Measurements from ENCODE around the gene ARFGAP2. TPM values are rescaled to one million over a fixed set of nuclear protein-coding genes. Genes with fewer than 3 reads are reported as not detected.
A peak's percentile ranks its signal among the peaks of the same experiment; 100 is the strongest.

The ARFGAP2 gene
- polyA plus RNA-seq, 1 donor (not counting 4 experiments of a cell fraction or from before 2014, with no cell fraction given): 51.0 TPM

DNA sequence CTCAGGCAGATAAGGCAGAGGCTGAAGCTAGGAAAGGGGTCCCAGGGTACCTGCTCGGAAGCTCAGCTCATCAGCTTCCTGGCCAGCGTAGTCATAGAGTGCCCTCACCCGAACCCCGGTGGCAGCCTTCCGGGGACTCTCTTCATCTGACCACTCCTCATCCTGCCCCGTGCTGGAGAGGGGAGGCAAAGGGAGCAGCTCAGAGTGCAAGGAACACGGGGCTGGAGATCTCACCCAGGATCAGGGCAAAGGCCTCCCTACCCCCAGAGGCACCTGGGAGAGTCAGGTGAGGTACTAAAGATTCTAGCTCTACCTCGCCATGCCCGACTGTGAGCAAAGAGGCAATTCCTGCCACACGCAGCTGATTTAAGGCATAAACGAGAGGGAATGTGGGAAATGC is 1.6 kb upstream of the ARFGAP2 start:
- H3K4me1 ChIP-seq (ENCODE audit: control insufficient read depth, extremely low read depth, insufficient read depth, low read length): peaks cover 20% of the 10 kb centered on the region
- TF ChIP-seq EZH2 (IDR thresholded peaks at IDR 0.05; ENCODE audit: low read length) (no peak), CTCF (optimal IDR thresholded peaks at IDR 0.05 in 1 of 3, IDR thresholded peaks at IDR 0.05 in 1 of 3, conservative IDR thresholded peaks at IDR 0.05 in 1 of 3; ENCODE audit: extremely low read depth in 1 of 3, insufficient read depth in 2 of 3, low read length in 3 of 3) (no peak)
- peaks cover 1% of the 10 kb centered on the region for H4K20me1 ChIP-seq (ENCODE audit: control insufficient read depth, extremely low read depth, insufficient read depth, low read length)
- no peak overlapping the region for H2AFZ ChIP-seq (ENCODE audit: control insufficient read depth, low read length)
- H3K79me2 ChIP-seq (ENCODE audit: control insufficient read depth, insufficient read depth, low read length): peaks cover 48% of the 10 kb centered on the region
- dilution Hi-C loops (cut with MboI; ENCODE audit: extremely low pct_ligation_motif_present, low sequenced_read_pairs): no loop called here
- H3K27ac ChIP-seq (ENCODE audit: control insufficient read depth, insufficient read depth, low read length): no peak overlapping the region
- no peaks in the 10 kb centered on the region for H3K27me3 ChIP-seq (ENCODE audit: control insufficient read depth, extremely low read depth, insufficient read depth, low read length)
- no peaks in the 10 kb centered on the region for H3K9me1 ChIP-seq (ENCODE audit: control insufficient read depth, extremely low read depth, insufficient read depth, low read length)
- H3K4me2 ChIP-seq (ENCODE audit: control insufficient read depth, extremely low read depth, insufficient read depth, low read depth, low read length): no peak overlapping the region
- no peak overlapping the region for H3K9ac ChIP-seq (ENCODE audit: control insufficient read depth, extremely low read depth, insufficient read depth, low read length)
- DNase-seq (ENCODE audit: low read depth, low spot score) (no peak), FAIRE-seq (no peak)
- H3K36me3 ChIP-seq (ENCODE audit: control insufficient read depth in 2 of 2, extremely low read depth in 1 of 2, insufficient read depth in 2 of 2, low read length in 2 of 2): peaks cover 30 to 35% of the 10 kb centered on the region in 2 experiments
- no peaks in the 10 kb centered on the region for H3K9me3 ChIP-seq (ENCODE audit: control insufficient read depth, low read depth, low read length)
- H3K4me3 ChIP-seq (ENCODE audit: control insufficient read depth in 2 of 3, extremely low read depth in 1 of 3, insufficient read depth in 2 of 3, low read depth in 1 of 3, low read length in 3 of 3): no peak overlapping the region

GRCh38 chr11:47177846-47178245 is 1.2 kb upstream of the ARFGAP2 start:
- no peaks in the 10 kb centered on the region for H3K9me1 ChIP-seq (ENCODE audit: control insufficient read depth, extremely low read depth, insufficient read depth, low read length)
- DNase-seq (ENCODE audit: low read depth, low spot score): no peak
- no peaks in the 10 kb centered on the region for H3K27me3 ChIP-seq (ENCODE audit: control insufficient read depth, extremely low read depth, insufficient read depth, low read length)
- TF ChIP-seq CTCF (optimal IDR thresholded peaks at IDR 0.05 in 1 of 3, IDR thresholded peaks at IDR 0.05 in 1 of 3, conservative IDR thresholded peaks at IDR 0.05 in 1 of 3; ENCODE audit: extremely low read depth in 1 of 3, insufficient read depth in 2 of 3, low read length in 3 of 3) (no peak), EZH2 (IDR thresholded peaks at IDR 0.05; ENCODE audit: low read length) (no peak)
- H3K36me3 ChIP-seq (ENCODE audit: control insufficient read depth in 2 of 2, extremely low read depth in 1 of 2, insufficient read depth in 2 of 2, low read length in 2 of 2): peaks cover 33 to 39% of the 10 kb centered on the region in 2 experiments
- H3K4me3 ChIP-seq (ENCODE audit: control insufficient read depth in 2 of 3, extremely low read depth in 1 of 3, insufficient read depth in 2 of 3, low read depth in 1 of 3, low read length in 3 of 3): no peak overlapping the region
- H3K79me2 ChIP-seq (ENCODE audit: control insufficient read depth, insufficient read depth, low read length): peaks cover 49% of the 10 kb centered on the region
- dilution Hi-C loops (cut with MboI; ENCODE audit: extremely low pct_ligation_motif_present, low sequenced_read_pairs): no loop called here
- peaks cover 20% of the 10 kb centered on the region for H3K4me1 ChIP-seq (ENCODE audit: control insufficient read depth, extremely low read depth, insufficient read depth, low read length)
- FAIRE-seq: no peak
- H3K9ac ChIP-seq (ENCODE audit: control insufficient read depth, extremely low read depth, insufficient read depth, low read length): peak overlapping the region; percentile 99
- no peaks in the 10 kb centered on the region for H3K9me3 ChIP-seq (ENCODE audit: control insufficient read depth, low read depth, low read length)
- no peak overlapping the region for H2AFZ ChIP-seq (ENCODE audit: control insufficient read depth, low read length)
- peak overlapping the region; percentile 84 for H3K4me2 ChIP-seq (ENCODE audit: control insufficient read depth, extremely low read depth, insufficient read depth, low read depth, low read length)
- H3K27ac ChIP-seq (ENCODE audit: control insufficient read depth, insufficient read depth, low read length): peak overlapping the region; percentile 92
- peaks cover 5% of the 10 kb centered on the region for H4K20me1 ChIP-seq (ENCODE audit: control insufficient read depth, extremely low read depth, insufficient read depth, low read length)
